ENCODE data around the gene POLRMT. TPM values are rescaled to one million over a fixed set of nuclear protein-coding genes. Genes with fewer than 3 reads are reported as not detected.

Gene POLRMT
- total RNA-seq, 1 experiment from 2014 or later = 104 TPM

DNA sequence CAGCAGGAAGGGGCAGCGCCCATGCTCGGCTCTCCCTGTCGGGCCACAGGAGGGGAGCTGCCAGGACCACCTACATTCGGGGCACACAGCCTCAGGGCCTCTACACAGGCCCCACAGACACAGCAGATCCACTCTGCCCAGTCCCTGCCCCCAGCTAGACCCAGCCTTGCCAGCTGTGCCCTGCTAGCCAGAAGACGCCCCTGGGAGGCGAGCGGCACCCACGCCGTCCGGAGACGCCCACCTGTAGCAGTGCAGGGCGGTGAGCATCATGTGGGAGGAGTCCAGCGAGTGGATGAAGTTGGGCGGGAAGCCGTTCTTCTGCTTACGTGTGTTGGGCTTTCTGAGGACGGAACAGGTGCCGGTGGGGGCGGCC lies 15.1 kb downstream of the POLRMT start:
- no peaks in the 10 kb centered on the region for H3K4me1 Mint-ChIP-seq
- Histone ChIP-seq H4K20me1 (ENCODE audit: control insufficient read depth, insufficient read depth, insufficient read length) (no peaks in the 10 kb centered on the region), H3K79me1 (ENCODE audit: insufficient read depth, low read depth, low read length, poor library complexity, severe bottlenecking) (no peaks in the 10 kb centered on the region), H3K27me3 (ENCODE audit: insufficient read depth, low read length) (no peaks in the 10 kb centered on the region), H3K9ac (ENCODE audit: extremely low read depth, insufficient read length, low read length) (no peak overlapping the region), H4K8ac (replicated peaks; ENCODE audit: insufficient read length, low read depth, low read length) (no peak overlapping the region), H3K79me2 (ENCODE audit: insufficient read depth, low read length) (no peaks in the 10 kb centered on the region), H2AK5ac (ENCODE audit: insufficient read length, low read length) (no peak overlapping the region), H2BK120ac (ENCODE audit: low read depth, low read length, poor library complexity, severe bottlenecking) (no peak overlapping the region), H2AFZ (ENCODE audit: low read length) (no peak overlapping the region), H2BK20ac (ENCODE audit: low read depth, low read length, poor library complexity, severe bottlenecking) (no peak overlapping the region), H2BK12ac (ENCODE audit: insufficient read length, low read depth, low read length) (no peak overlapping the region), H3K27ac (ENCODE audit: insufficient read length, low read depth, low read length) (no peak overlapping the region), H3T11ph (ENCODE audit: low read length) (no peak overlapping the region), H4K5ac (ENCODE audit: insufficient read length, low read depth, low read length) (no peak overlapping the region), H3K23ac (ENCODE audit: insufficient read length, low read depth, low read length) (no peak overlapping the region), H3K56ac (ENCODE audit: insufficient read length, low read depth, low read length) (no peak overlapping the region), H2BK5ac (ENCODE audit: insufficient read length, low read length) (no peak overlapping the region), H3K4me1 (ENCODE audit: insufficient read depth, low read length) (no peaks in the 10 kb centered on the region), H3K4ac (ENCODE audit: low read depth, low read length) (no peak overlapping the region), H2BK15ac (ENCODE audit: low read depth, low read length) (no peak overlapping the region), H4K91ac (ENCODE audit: insufficient read length, low read depth, low read length) (no peak overlapping the region), H3K14ac (ENCODE audit: insufficient read depth, low read length) (no peak overlapping the region), H3K18ac (ENCODE audit: insufficient read length, low read depth, low read length) (no peak overlapping the region), H3K4me2 (ENCODE audit: insufficient read depth, insufficient read length, low read length) (no peak overlapping the region), H3K9me3 (ENCODE audit: control insufficient read depth, low read depth, low read length) (no peaks in the 10 kb centered on the region), H3K23me2 (ENCODE audit: insufficient read length, low read depth, low read length, poor library complexity, severe bottlenecking) (no peaks in the 10 kb centered on the region)
- H3K36me3 Mint-ChIP-seq (ENCODE audit: insufficient read depth in 1 of 3, low read depth in 3 of 3) = peaks cover 21 to 55% (median 42%) of the 10 kb centered on the region in 3 experiments
- H3K27me3 Mint-ChIP-seq (ENCODE audit: low read depth) = no peaks in the 10 kb centered on the region
- WGBS (ENCODE audit: extremely low coverage, insufficient read length, low lambda C conversion rate) = no CpG with 5 or more reads among the region's 19 CpGs
- no peak overlapping the region for H3K27ac Mint-ChIP-seq
- H3K9me3 Mint-ChIP-seq = no peaks in the 10 kb centered on the region
- DNase-seq = no peak
- no peak for TF ChIP-seq CTCF (conservative IDR thresholded peaks at IDR 0.05)
- H3K4me3 Mint-ChIP-seq = no peak overlapping the region
